ENCODE measurements around the gene FERMT3.

Gene FERMT3

GRCh38 chr11:64251016-64251752 lies 44.7 kb downstream of the FERMT3 start, which contains the start of gene PLCB3:
PLCB3 (plus strand) TSS chr11:64251530; CDS start chr11:64251650, 120 bp downstream.
- peak; percentile 51 for DNase-seq

- DNase-seq = no peak
Measured at GRCh38 chr11:64251753-64252002, 45.2 kb downstream of the FERMT3 start.

- no peak for DNase-seq
Measured at GRCh38 chr11:64252003-64252872, 45.7 kb downstream of the FERMT3 start.

- no peak for DNase-seq
Measured at GRCh38 chr11:64253043-64253442, 46.5 kb downstream of the FERMT3 start.

- DNase-seq = no peak
Measured at GRCh38 chr11:64253481-64253880, 47.0 kb downstream of the FERMT3 start.

- no peak for DNase-seq
Measured at GRCh38 chr11:64254326-64254725, 47.8 kb downstream of the FERMT3 start.

- DNase-seq = no peak
Measured at GRCh38 chr11:64255135-64256128, 48.9 kb downstream of the FERMT3 start.

- no peak for DNase-seq
Measured at GRCh38 chr11:64256300-64256699, 49.8 kb downstream of the FERMT3 start.

GRCh38 chr11:64258356-64258755 lies 51.8 kb downstream of the FERMT3 start:
- DNase-seq = no peak

GRCh38 chr11:64258946-64259532 lies 52.5 kb downstream of the FERMT3 start:
- DNase-seq = no peak

- DNase-seq = no peak
Measured at GRCh38 chr11:64259533-64260067, 53.1 kb downstream of the FERMT3 start.

- DNase-seq = no peak
Measured at GRCh38 chr11:64260147-64260708, 53.7 kb downstream of the FERMT3 start.

- DNase-seq = no peak
Measured at GRCh38 chr11:64261556-64262080, 55.1 kb downstream of the FERMT3 start.

GRCh38 chr11:64262271-64263002 lies 55.9 kb downstream of the FERMT3 start:
- no peak for DNase-seq

GRCh38 chr11:64263021-64263946 lies 56.8 kb downstream of the FERMT3 start:
- no peak for DNase-seq

- no peak for DNase-seq
Measured at GRCh38 chr11:64263947-64264317, 57.4 kb downstream of the FERMT3 start.

GRCh38 chr11:64264371-64264852 lies 57.9 kb downstream of the FERMT3 start:
- no peak for DNase-seq

GRCh38 chr11:64265176-64266160 lies 58.9 kb downstream of the FERMT3 start:
- no peak for DNase-seq
